NCI-H2196 (cell line): ENCODE data around the gene DOHH.
A peak's percentile ranks its signal among the peaks of the same experiment; 100 is the strongest.
"Not testable (repeated sequence)": the region's sequence is repeated elsewhere in the genome, so short reads cannot be mapped to it uniquely, and the experiment has no call there.

ENCODE experiments used
- DNase-seq: peaks from one replicate; lab custom pipeline; 2025; ENCODE audit not compliant: unreplicated experiment; lab: John Stamatoyannopoulos, UW

DOHH gene

DNA sequence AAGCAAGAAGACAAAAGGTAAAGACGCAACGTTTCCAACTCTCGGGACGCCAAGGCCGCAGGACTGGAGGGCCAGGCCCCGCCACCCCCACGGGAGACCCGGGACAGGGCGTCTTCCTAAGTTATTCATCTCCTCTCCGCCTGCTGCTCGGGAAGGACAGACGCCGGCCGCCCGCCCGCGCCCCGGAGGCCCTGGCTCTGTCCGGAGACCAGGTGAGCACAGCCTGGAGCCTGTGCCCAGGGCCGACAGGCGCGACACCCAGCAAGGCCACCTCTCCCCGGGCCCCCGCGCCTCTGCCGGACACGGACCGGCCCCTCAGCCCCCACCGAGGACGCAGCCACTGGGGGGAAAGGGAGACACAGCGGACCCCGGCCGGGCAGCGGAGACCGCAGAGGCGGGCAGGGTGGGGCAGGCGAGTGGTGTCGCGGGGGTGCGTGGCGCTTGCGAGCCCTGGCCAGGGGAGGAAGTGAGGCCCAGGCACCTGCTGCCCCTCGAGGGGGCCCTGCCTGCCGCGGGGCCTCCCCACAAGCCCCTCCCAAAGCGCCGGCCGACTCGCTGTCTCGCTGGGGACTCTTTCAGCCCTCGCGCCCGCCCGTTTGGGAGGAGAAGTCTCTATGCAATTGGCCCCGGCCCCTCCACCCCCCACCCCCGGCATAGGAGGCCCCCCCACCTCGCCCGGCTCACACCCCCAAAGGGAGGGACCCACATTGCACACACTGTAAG, 37.3 kb downstream of the DOHH start:
- DNase-seq, result no peak

DNA sequence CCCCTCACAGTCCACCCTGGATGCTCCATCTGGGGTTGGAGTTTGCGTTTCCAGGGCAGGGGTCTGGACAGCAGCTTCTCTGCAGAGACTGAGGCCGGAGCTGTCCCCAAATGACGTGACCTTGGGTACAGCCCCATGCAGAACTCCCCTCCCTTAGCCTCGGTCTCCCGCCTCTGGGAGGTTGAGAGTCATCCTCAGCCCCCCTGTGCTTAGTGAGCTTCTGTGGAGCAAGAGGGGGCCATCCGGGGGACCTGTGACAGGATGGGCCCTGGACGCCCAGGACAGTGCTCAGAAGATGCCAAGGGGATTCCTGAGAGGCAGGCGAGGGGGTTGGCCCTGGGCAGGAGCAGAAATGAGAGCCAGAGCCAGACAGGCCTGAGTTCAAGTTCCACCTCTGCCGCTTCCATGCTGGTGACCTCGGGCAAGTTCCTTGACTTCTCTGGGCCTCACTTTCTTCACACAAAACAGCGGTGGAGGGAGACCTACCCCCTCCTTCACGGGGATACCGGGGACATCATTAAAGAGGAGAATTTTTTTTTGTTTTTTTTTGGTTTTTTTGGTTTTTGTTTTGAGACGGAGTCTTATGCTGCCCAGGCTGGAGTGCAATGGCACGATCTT, 40.4 kb downstream of the DOHH start:
- DNase-seq, result no peak

DNA sequence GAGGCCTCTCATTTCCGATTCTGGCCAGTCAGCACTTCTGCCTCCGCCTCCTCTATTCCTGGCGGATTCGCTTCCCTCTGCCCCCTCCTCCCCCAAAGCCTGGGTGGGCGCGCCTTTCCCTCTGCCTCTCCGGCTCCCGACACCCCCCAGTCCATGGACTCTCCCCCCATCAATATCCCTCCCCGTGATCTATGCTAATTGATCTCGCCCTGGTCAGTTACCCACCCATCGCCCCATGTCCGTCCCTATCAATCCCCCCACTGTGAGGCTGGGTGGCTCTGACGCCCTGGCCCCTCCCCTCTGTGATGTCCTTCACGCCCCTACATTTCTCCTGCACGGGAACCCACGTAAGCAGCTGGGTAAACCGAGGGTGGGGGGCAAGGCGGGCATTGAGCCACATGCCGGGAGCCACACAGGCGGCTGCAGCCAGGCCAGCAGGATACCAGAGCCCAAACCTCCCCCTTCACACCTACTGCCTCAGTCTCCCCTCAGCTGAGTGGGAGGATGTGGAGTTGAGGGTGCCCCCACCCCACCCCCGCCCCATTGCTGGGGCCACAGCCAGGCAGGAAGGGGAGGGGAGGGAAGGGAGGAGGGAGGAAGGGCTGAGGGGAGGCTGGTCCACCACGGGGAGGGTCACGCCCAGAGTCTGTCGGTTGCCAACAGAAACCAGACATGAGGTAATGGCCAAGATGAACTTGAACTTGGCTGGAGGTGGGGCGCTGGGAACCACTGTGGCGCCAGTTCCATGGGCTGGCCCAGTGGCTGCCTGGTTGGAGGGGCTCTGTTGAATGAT, 41.2 kb downstream of the DOHH start:
- peak; percentile 45 for DNase-seq

DNA sequence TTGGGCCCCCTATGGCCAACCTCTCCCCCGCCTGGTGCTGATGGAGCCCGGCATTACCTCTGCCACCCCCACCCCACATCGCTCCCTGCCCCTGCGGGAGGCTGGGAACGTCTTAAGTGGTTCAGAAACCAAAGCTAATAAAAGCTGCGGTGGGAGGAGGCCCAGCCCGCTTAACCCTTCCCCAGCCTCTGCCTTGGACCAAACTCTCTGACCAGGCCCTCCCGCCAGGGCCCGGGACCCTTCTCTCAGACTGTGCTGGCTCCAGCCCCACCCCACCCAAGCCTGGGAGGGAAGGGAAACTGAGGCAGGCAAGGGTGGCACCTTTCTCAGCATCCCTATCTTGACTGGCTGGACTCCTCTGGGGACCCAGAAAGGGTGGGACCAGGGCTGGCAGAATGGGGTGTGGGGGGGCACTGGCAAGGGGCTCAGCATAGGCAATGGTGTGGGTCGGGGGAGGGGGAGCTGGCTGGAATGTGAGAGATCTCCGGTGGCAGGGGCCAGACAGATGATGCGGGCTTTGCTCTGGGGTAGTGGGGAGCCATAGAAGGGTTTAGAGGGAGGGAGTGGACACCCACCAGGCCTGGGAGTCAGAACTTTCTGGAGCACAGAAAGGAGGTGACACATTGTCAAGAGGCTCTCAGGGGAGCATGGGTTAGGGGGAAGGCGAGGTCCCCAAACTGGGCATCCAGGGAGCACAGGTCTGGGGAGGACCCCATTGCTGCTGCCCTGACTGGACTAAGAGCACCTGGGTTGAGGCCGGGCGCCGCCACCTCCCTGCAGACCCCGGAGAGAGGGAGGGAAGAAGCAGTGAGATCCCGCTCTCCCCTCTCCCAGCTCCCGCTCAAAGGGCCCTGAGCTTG, 42.0 kb downstream of the DOHH start:
- no peak for DNase-seq

DNA sequence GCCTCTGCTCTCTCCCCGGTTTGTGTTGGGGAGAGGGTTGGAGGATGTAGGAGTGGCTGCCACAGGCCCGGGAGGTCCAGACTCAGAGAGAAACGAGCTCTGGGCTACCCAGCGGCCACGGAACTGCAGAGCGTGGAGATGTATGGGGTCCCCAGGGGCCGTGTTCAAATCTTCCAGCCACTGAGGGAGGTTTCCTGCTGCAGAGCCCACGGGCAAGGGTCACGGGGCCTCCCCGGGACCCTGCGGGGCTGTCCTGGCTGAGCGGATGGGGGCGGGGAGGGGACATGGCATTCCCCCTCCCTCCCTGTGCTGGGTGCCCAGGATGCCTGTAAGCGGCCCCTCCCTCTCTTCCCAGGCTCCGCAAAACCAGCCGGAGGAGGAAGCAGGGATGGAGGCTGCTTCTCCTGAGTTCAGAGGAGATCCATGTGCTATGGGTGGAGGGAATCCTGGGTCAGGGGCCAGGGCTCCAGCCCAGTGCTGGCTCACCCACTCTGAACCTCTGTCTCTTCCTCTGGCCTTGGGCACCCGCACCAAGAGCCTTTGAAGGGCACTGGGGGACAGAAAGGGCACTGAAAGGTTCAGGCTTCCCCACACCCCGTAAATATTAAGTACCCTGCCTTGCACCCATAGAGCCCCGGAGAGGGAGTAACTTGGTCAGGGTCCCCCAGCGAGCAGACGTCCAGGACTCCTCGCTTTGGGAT, 42.8 kb downstream of the DOHH start:
- DNase-seq, result no peak

DNA sequence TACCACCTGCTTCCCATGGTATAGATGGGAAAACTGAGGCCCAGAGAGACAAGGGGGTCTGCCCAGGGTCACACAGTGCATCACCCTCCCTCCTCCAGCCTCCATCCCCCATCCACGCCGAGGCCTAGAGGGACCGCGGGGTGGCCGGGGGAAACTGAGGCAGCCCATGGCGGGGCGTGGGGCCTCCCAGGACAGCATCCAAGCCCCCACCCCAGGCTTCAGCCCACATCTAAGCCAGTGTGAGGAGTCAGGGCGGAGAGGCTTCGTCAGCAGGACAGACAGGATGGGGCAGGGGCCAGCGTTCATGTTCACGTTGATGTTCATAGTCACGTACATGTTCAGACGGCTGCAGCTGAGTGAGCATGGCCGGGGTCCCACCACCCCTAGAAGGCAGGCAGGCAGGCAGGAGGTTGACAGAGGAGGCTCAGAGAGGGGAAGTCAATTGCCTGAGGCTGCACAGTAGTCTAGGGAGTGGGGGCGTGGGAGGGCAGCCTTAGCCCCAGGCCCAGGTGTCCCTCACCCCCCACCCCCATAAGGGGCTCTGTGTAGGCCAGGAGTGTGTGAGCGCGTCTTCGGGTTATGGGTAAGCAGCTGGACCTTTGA, 43.4 kb downstream of the DOHH start:
- DNase-seq, result no peak

DNA sequence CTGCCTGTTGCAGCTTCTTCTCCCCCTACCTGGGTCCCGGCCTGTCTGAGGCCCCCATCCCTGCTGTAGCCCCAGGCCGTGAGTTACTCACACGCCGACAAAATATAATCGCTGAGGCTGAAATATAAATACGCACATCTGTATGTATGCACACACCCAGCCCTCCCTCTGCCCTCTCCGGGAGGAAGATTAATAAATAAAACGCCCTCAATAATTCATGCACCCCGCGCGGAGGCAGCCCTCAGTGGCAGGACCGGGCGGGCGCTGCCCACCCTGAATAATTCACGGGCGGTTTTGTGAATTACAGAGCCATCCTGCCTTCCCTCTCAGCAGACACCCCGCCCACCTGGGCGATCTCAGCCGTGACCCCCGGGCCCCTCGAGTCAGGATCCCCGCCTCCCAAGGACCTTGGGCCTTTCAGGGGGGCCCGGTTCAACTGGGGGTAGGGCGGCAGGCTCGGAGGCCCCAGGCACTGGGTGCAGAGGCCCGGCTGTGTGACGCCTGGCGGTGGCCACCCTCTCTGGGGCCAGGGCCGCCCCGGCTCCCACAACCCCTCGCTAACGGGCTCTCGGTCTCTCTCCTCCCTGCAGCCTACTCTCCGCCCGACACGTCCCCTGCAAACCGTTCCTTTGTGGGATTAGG, 44.4 kb downstream of the DOHH start:
- DNase-seq, result no peak

DNA sequence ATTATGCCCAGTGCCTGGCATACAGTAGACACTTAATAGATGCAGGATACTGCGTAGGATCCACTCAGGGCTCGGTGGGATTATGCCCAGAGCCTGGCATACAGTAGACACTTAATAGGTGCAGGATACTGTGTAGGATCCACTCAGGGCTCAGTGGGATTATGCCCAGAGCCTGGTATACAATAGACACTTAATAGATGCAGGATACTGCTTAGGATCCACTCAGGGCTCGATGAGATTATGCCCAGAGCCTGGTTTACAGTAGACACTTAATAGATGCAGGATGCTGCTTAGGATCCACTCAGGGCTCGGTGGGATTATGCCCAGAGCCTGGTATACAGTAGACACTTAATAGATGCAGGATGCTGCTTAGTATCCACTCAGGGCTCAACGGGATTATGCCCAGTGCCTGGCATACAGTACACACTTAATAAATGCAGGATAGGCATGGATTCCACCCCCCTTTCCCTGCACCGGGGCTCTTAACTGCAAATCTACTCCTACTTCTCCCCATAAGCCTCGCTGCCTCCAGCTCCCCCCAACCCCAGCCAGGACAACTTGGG, 45.0 kb downstream of the DOHH start:
- no peak for DNase-seq

DNA sequence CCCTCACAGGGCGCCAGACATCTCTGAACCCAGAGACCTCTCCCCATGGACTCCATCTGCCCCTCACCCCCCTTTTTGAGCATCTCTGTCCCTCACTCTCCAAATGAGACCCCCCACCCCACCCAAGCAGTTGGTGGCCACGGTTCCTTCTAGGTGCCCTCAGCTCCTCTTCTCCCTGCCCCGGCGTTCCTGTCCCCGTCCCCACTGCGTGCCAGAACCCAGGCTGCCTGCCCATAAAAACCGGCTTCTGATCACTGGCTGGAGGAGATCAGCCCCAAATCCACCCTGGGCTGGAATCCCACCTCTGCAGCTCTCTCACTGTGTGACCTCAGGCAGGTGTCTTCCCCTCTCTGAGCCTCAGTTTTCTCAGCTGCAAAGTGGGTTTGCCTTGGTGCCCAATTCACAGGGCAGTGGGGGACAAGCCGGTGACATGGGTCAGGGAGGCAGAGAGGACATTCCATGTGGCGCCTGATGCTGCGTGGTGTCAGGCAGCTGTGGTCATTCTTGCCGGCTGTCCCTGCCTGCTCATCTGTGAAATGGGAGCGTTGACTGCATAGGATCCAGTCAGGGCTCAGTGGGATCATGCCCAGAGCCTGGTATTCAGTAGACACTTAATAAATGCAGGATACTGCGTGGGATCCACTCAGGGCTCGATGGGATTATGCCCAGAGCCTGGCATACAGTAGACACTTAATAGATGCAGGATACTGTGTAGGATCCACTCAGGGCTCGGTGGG, 45.6 kb downstream of the DOHH start:
- no peak for DNase-seq

DNA sequence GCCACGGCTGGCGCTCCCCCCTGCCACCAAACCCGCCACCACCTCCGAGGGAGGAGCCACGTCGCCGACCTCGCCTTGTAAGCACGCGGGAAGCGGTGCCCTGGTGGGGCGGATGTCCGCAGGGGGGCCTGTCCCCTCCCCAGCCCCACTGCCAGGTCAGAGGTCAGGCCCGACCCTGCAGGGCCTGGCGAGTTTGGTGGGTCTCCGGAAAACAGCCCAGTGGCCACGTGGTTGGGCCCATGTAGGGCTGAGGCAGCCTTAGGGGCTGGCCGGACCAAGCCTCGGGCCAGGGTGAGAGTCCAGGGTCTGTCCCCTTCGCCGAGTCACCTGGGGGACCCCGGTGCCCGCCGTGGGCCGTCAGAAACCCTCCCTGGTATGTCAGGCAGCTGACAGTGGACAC, 46.6 kb downstream of the DOHH start:
- DNase-seq, result no peak

DNA sequence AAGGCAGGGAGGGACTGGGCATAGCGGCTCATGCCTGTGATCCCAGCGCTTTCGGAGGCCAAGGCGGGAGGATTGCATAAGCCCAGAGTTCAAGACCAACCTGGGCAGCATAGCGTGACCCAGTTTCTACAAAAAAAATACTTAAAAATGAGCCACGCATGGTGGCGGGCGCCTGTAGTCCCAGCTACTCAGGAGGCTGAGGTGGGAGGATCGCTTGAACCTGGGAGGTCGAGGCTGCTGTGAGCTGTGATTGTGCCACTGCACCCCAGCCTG, 47.6 kb downstream of the DOHH start:
- not testable (repeated sequence) for DNase-seq

DNA sequence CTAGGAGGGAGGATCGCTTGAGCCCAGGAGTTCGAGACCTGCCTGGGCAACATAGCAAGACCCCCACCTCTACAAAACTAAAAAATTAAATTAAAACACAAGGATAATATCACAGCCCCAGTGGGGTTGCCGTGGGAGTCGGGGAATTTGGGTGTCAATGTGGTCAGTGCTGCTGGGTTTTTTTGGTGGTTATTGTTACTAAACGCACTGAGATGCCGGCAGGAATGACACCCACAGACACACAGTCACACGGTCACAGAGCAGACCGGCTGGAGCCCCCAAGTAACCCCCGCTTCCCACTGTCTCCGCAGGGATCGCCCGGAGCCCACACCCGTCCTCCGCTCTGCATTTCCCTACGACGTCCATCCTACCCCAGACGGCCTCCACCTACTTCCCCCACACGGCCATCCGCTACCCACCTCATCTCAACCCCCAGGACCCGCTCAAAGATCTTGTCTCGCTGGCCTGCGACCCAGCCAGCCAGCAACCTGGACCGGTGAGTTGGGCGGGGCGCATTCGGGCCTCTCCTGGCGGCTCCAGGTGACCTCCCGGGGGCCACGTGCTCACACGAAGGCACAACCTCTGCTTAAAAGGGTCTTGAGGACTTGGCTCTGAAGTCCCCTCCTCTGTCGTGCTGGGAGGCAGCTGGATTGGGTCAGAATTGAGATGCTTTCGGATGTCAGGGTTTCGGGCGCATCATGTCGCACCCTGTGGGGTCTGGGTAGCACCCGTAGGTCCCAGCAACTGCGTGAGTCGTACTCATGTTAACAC, 48.1 kb downstream of the DOHH start:
- DNase-seq, result no peak

DNA sequence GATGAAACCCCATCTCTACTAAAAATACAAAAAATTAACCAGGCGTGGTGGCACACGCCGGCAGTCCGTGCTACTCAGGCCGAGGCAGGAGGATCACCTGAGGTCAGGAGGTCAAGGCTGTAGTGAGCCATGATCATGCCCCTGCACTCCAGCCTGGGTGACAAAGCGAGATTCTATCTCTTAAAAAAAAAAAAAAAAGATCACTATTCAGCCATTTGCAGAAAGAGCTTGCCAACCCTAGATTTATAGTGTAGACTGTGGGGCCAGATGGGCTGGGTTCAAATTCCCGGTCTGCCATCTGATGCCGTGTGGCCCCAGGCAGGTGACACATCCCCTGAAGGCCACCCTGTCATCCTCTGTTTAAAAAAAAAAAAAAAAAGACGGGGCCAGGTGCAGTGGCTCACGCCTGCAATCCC, 49.0 kb downstream of the DOHH start:
- no peak for DNase-seq

DNA sequence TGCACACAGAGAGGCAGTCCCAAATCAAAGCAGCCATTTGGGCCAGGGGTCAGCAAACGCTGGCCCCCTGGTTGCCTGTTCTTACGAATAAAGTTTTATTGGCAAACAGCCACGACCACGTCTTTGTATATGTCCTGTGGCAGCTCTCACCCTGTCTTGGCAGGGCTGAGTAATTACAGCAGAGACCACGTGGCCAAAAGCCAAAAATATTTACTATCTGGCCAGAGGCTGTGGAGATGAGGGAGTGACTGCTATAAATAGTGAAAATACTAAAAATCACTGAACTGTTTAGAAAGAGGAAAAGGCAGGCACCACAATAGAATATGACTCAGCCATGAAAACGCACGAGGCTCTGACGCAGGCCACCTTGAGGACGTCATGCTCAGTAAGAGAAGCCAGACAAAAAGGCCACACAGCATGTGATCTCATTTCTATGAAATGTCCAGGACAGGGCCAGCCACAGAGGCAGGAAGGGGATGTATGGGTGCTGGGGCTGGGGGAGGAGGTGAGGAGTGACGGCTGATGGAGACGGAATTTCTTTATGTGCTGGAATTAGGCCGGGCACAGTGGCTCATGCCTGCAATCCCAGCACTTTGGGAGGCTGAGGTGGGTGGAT, 49.6 kb downstream of the DOHH start:
- peak; percentile 50 for DNase-seq

DNA sequence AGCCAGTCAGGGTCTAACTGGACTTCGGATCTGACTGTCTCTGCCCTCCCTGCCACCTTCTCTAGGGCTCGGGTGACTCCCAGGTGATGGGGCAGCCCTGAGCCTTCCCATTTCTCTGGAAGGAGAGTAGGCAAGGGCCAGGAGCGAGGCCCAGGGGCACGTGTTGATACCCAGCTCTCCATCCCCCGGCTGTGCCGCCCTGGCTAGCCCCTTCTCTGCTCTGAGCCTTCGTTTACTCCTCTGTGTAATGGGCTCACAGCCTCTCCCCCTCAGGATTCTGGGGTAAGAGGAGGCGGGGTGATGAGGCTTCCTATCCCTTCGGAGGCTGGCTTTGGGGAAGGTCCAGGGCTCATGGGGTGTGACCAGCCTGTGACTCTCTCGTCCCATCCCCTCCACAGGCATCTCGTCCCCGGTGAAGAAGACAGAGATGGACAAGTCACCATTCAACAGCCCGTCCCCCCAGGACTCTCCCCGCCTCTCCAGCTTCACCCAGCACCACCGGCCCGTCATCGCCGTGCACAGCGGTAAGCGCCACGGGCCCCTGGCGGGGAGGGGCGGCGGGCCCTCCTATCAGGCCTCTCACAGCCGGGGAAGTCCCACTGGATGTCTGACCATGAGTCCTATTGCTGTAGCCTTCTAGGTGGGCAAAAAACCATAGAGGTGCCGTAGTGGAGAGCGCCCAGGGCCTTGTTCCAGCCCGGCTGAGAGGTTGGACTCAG, 51.7 kb downstream of the DOHH start:
- no peak for DNase-seq

DNA sequence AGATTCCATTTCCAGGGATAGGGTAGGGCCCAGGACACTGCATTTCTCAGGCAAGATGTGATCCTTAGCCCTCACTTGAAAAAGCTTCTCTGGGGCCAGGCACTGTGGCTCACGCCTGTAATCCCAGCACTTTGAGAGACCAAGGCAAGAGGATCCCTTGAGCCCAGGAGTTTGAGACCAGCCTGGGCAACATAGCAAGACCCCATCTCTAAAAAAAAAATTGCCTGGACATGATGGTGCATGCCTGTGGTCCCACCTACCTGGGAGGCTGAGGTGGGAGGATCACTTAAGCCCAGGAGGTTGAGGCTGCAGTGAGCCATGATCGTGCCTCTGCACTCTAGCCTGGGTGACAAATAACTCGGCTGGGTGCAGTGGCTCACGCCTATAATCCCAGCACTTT, 53.8 kb downstream of the DOHH start:
- not testable (repeated sequence) for DNase-seq

DNA sequence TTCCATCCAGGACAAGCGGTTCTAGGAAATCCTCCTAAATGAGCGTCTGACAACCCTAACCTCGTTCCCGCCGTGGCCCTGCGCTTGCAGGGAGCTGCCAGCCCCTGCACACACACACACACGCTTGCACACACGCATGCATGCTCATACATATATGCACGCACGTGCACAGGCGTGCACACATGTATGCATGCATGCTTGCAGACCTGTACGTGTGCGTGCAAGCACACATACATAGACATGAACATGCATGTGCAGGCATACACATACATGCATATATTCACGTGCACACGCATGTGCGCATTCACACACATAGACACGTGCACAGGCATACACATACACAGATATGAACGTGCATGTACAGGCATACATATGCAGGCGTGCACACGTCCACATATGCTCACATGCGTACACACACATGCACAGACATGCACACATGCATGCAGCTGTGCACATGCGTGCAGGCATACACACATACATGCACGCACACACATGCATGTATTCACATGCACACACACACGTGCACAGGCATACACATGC, 55.7 kb downstream of the DOHH start:
- DNase-seq, result no peak
